SK-N-SH treated with all-trans-retinoic acid at 6 μM for 48 hours (cell line): ENCODE results near the gene C22orf39.

Source experiments
- ATAC-seq: fragments of 200-7000 bp; cut with Tn5 transposase; 3 replicates; pipeline ENCODE4 v1.9.1; 2020; ENCODE audit warnings: mild to moderate bottlenecking, moderate library complexity
- CREB5 ChIP-seq: fragments of 250-450 bp; sonication (Bioruptor Pico); IDR thresholded peaks from 2 replicates; pipeline ENCODE4 v1.5.1; 2020; ENCODE audit warnings: low read depth, mild to moderate bottlenecking, moderate library complexity
- CSDC2 ChIP-seq: fragments of 250-450 bp; sonication (Bioruptor Pico); IDR thresholded peaks from 2 replicates; pipeline ENCODE4 v1.5.0; 2020; ENCODE audit warnings: mild to moderate bottlenecking, moderate library complexity
- ESRRG ChIP-seq: fragments of 250-450 bp; sonication (Bioruptor Pico); IDR thresholded peaks from 2 replicates; pipeline ENCODE4 v1.6.1; 2021; ENCODE audit warnings: mild to moderate bottlenecking
- GLIS3 ChIP-seq: fragments of 250-450 bp; sonication (Bioruptor Pico); IDR thresholded peaks from 2 replicates; pipeline ENCODE4 v1.5.0; 2020; ENCODE audit warnings: mild to moderate bottlenecking, moderate library complexity
- ISL1 ChIP-seq: fragments of 250-450 bp; sonication (Bioruptor Pico); IDR thresholded peaks from 2 replicates; pipeline ENCODE4 v2.1.2; 2022; ENCODE audit warnings: mild to moderate bottlenecking, moderate library complexity
- OSR1 ChIP-seq: fragments of 250-450 bp; sonication (Bioruptor Pico); IDR thresholded peaks from 2 replicates; pipeline ENCODE4 v1.8.0; 2022; ENCODE audit warnings: moderate library complexity, mild to moderate bottlenecking, inconsistent platforms
- PPARA ChIP-seq: fragments of 250-450 bp; sonication (Bioruptor Pico); IDR thresholded peaks from 2 replicates; pipeline ENCODE4 v1.5.0; 2020; ENCODE audit warnings: mild to moderate bottlenecking, borderline replicate concordance
- RARB ChIP-seq: fragments of 250-450 bp; sonication (Bioruptor Pico); IDR thresholded peaks from 2 replicates; pipeline ENCODE4 v1.8.0; 2021; ENCODE audit warnings: mild to moderate bottlenecking, moderate library complexity
- SNAI2 ChIP-seq: fragments of 250-450 bp; sonication (Bioruptor Pico); IDR thresholded peaks from 2 replicates; pipeline ENCODE4 v1.5.0; 2020; ENCODE audit warnings: mild to moderate bottlenecking, moderate library complexity
- TCF4 ChIP-seq: fragments of 250-450 bp; sonication (Bioruptor Pico); IDR thresholded peaks from 2 replicates; pipeline ENCODE4 v1.8.0; 2021; ENCODE audit warnings: mild to moderate bottlenecking, moderate library complexity, borderline replicate concordance
- TOX ChIP-seq: fragments of 250-450 bp; sonication (Bioruptor Pico); IDR thresholded peaks from 2 replicates; pipeline ENCODE4 v1.8.0; 2021; ENCODE audit warnings: mild to moderate bottlenecking, moderate library complexity, borderline replicate concordance
- ZC3H10 ChIP-seq: fragments of 250-450 bp; sonication (Bioruptor Pico); IDR thresholded peaks from 2 replicates; pipeline ENCODE4 v1.5.1; 2021; ENCODE audit warnings: mild to moderate bottlenecking, moderate library complexity
- ZFP3 ChIP-seq: fragments of 250-450 bp; sonication (Bioruptor Pico); IDR thresholded peaks from 2 replicates; pipeline ENCODE4 v1.5.0; 2020; ENCODE audit warnings: mild to moderate bottlenecking, moderate library complexity
- ZFP30 ChIP-seq: fragments of 450-650 bp; formaldehyde crosslinking; IDR thresholded peaks from 2 replicates; pipeline ENCODE4 v1.5.0; 2022; ENCODE audit warnings: mild to moderate bottlenecking, moderate library complexity
- ZNF565 ChIP-seq: fragments of 450-650 bp; formaldehyde crosslinking; conservative IDR thresholded peaks from 2 replicates; pipeline ENCODE4 v1.5.0; 2020; ENCODE audit warnings: low read depth, mild to moderate bottlenecking, moderate library complexity
- ZNF70 ChIP-seq: fragments of 450-650 bp; formaldehyde crosslinking; IDR thresholded peaks from 2 replicates; pipeline ENCODE4 v1.5.0; 2020; ENCODE audit warnings: mild to moderate bottlenecking, moderate library complexity
- ZNF8 ChIP-seq: fragments of 450-650 bp; formaldehyde crosslinking; IDR thresholded peaks from 2 replicates; pipeline ENCODE4 v1.5.0; 2020; ENCODE audit warnings: mild to moderate bottlenecking, moderate library complexity
- TF ChIP-seq, protein P1 (sequence below): fragments of 250-450 bp; sonication (Bioruptor Pico); IDR thresholded peaks from 2 replicates; pipeline ENCODE4 v1.8.0; 2021; ENCODE audit warnings: low read depth, mild to moderate bottlenecking, moderate library complexity, borderline replicate concordance
- TF ChIP-seq, protein P2 (sequence below): fragments of 250-450 bp; sonication (Bioruptor Pico); IDR thresholded peaks from 2 replicates; pipeline ENCODE4 v1.5.0; 2020; ENCODE audit warnings: mild to moderate bottlenecking, moderate library complexity
- TF ChIP-seq, protein P3 (sequence below): fragments of 250-450 bp; sonication (Bioruptor Pico); IDR thresholded peaks from 2 replicates; pipeline ENCODE4 v1.5.1; 2021; ENCODE audit warnings: mild to moderate bottlenecking, moderate library complexity

The C22orf39 gene

GRCh38 chr22:19461506-19461905 is 14.0 kb upstream of the C22orf39 start:
- TF ChIP-seq, protein P1, sequence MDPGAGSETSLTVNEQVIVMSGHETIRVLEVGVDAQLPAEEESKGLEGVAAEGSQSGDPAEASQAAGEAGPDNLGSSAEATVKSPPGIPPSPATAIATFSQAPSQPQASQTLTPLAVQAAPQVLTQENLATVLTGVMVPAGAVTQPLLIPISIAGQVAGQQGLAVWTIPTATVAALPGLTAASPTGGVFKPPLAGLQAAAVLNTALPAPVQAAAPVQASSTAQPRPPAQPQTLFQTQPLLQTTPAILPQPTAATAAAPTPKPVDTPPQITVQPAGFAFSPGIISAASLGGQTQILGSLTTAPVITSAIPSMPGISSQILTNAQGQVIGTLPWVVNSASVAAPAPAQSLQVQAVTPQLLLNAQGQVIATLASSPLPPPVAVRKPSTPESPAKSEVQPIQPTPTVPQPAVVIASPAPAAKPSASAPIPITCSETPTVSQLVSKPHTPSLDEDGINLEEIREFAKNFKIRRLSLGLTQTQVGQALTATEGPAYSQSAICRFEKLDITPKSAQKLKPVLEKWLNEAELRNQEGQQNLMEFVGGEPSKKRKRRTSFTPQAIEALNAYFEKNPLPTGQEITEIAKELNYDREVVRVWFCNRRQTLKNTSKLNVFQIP (CRISPR knock-in tag), result no peak
- TF ChIP-seq CREB5 (CRISPR knock-in tag) (no peak), ZNF70 (CRISPR knock-in tag) (no peak), RARB (no peak), GLIS3 (CRISPR knock-in tag) (no peak), ZFP30 (CRISPR knock-in tag) (no peak), OSR1 (CRISPR knock-in tag) (no peak), TCF4 (CRISPR knock-in tag) (no peak), ZC3H10 (CRISPR knock-in tag) (no peak), PPARA (CRISPR knock-in tag) (no peak), CSDC2 (CRISPR knock-in tag) (no peak), ZNF8 (no peak), ISL1 (CRISPR knock-in tag) (no peak), ZFP3 (no peak), ESRRG (CRISPR knock-in tag) (no peak), TOX (CRISPR knock-in tag) (no peak)
- TF ChIP-seq, protein P2, sequence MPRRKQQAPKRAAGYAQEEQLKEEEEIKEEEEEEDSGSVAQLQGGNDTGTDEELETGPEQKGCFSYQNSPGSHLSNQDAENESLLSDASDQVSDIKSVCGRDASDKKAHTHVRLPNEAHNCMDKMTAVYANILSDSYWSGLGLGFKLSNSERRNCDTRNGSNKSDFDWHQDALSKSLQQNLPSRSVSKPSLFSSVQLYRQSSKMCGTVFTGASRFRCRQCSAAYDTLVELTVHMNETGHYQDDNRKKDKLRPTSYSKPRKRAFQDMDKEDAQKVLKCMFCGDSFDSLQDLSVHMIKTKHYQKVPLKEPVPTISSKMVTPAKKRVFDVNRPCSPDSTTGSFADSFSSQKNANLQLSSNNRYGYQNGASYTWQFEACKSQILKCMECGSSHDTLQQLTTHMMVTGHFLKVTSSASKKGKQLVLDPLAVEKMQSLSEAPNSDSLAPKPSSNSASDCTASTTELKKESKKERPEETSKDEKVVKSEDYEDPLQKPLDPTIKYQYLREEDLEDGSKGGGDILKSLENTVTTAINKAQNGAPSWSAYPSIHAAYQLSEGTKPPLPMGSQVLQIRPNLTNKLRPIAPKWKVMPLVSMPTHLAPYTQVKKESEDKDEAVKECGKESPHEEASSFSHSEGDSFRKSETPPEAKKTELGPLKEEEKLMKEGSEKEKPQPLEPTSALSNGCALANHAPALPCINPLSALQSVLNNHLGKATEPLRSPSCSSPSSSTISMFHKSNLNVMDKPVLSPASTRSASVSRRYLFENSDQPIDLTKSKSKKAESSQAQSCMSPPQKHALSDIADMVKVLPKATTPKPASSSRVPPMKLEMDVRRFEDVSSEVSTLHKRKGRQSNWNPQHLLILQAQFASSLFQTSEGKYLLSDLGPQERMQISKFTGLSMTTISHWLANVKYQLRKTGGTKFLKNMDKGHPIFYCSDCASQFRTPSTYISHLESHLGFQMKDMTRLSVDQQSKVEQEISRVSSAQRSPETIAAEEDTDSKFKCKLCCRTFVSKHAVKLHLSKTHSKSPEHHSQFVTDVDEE (CRISPR knock-in tag), result no peak
- TF ChIP-seq, protein P3, sequence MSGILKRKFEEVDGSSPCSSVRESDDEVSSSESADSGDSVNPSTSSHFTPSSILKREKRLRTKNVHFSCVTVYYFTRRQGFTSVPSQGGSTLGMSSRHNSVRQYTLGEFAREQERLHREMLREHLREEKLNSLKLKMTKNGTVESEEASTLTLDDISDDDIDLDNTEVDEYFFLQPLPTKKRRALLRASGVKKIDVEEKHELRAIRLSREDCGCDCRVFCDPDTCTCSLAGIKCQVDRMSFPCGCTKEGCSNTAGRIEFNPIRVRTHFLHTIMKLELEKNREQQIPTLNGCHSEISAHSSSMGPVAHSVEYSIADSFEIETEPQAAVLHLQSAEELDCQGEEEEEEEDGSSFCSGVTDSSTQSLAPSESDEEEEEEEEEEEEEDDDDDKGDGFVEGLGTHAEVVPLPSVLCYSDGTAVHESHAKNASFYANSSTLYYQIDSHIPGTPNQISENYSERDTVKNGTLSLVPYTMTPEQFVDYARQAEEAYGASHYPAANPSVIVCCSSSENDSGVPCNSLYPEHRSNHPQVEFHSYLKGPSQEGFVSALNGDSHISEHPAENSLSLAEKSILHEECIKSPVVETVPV (CRISPR knock-in tag), result no peak
- no peak for ATAC-seq

GRCh38 chr22:19460036-19460435 is 12.5 kb upstream of the C22orf39 start:
- TF ChIP-seq RARB (no peak), CSDC2 (CRISPR knock-in tag) (no peak), GLIS3 (CRISPR knock-in tag) (no peak), TCF4 (CRISPR knock-in tag) (no peak), OSR1 (CRISPR knock-in tag) (no peak), SNAI2 (CRISPR knock-in tag) (no peak), ZNF565 (CRISPR knock-in tag) (no peak), ZFP30 (CRISPR knock-in tag) (no peak), ZNF70 (CRISPR knock-in tag) (no peak)
- TF ChIP-seq, protein P2 (CRISPR knock-in tag), result no peak
- TF ChIP-seq, protein P3 (CRISPR knock-in tag), result no peak
- ATAC-seq, result no peak
